ENCODE results near the gene MPV17.

- TF ChIP-seq ZC3H11A (IDR thresholded peaks at IDR 0.05) (no peak), GATA3 (IDR thresholded peaks at IDR 0.05; ENCODE audit: borderline replicate concordance) (no peak)
- TF ChIP-seq, protein P1, sequence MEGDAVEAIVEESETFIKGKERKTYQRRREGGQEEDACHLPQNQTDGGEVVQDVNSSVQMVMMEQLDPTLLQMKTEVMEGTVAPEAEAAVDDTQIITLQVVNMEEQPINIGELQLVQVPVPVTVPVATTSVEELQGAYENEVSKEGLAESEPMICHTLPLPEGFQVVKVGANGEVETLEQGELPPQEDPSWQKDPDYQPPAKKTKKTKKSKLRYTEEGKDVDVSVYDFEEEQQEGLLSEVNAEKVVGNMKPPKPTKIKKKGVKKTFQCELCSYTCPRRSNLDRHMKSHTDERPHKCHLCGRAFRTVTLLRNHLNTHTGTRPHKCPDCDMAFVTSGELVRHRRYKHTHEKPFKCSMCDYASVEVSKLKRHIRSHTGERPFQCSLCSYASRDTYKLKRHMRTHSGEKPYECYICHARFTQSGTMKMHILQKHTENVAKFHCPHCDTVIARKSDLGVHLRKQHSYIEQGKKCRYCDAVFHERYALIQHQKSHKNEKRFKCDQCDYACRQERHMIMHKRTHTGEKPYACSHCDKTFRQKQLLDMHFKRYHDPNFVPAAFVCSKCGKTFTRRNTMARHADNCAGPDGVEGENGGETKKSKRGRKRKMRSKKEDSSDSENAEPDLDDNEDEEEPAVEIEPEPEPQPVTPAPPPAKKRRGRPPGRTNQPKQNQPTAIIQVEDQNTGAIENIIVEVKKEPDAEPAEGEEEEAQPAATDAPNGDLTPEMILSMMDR (IDR thresholded peaks at IDR 0.05), result peak; percentile 71
Measured at GRCh38 chr2:27264753-27265535, 58.0 kb downstream of the MPV17 start.
